SH-SY5Y (cell line): ENCODE measurements around the gene ZP3.

Experiments used
- GATA2 ChIP-seq: IDR thresholded peaks from 2 replicates; pipeline ENCODE4 v1.6.1; 2011; ENCODE audit warnings: mild to moderate bottlenecking, low read depth, low read length
- GATA3 ChIP-seq: IDR thresholded peaks from 2 replicates; pipeline ENCODE4 v1.6.1; 2011; ENCODE audit warnings: low read depth, mild to moderate bottlenecking, low read length, moderate library complexity

DNA sequence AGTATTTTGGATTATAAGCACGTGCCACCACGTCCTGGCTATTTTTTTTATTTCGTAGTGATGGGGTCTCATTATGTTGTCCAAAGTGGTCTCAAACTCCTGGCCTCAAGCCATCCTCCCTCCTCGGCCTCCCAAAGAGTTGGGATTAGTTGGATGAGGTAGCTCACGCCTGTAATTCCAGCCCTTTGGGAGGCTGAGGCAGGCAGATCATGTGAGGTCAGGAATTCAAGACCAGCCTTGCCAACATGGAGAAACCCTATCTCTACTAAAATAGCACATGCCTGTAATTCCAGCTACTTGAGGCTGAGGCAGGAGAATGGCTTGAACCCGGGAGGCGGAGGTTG, 44.2 kb upstream of the ZP3 start:
- TF ChIP-seq GATA2 (no peak), GATA3 (no peak)
